ENCODE measurements around the gene HELZ. TPM values are rescaled to one million over a fixed set of nuclear protein-coding genes. Genes with fewer than 3 reads are reported as not detected.

The HELZ gene
- total RNA-seq, 1 donor from 2014 or later = 14.8 TPM

DNA sequence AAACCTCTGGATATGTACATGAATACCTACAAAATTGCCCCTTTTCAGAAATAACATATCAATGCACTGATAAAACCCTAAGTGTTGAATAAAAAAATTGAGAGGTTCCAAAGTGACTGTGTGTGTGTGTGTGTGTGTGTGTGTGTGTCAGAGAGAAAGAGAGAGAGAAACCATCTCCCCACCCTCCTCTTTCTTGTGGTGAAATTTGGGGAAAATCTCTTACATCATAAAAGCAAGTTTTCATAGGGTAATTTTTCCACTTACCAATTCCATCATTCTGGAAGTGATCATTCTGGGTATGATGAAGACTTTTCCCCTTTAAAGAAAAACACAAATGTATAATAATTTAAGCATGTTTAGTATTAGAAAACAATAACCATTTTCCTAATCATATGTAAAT, 121.3 kb downstream of the HELZ start:
- TF ChIP-seq, protein P1, sequence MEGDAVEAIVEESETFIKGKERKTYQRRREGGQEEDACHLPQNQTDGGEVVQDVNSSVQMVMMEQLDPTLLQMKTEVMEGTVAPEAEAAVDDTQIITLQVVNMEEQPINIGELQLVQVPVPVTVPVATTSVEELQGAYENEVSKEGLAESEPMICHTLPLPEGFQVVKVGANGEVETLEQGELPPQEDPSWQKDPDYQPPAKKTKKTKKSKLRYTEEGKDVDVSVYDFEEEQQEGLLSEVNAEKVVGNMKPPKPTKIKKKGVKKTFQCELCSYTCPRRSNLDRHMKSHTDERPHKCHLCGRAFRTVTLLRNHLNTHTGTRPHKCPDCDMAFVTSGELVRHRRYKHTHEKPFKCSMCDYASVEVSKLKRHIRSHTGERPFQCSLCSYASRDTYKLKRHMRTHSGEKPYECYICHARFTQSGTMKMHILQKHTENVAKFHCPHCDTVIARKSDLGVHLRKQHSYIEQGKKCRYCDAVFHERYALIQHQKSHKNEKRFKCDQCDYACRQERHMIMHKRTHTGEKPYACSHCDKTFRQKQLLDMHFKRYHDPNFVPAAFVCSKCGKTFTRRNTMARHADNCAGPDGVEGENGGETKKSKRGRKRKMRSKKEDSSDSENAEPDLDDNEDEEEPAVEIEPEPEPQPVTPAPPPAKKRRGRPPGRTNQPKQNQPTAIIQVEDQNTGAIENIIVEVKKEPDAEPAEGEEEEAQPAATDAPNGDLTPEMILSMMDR (IDR thresholded peaks at IDR 0.05; ENCODE audit: insufficient read depth, low read length, poor library complexity, severe bottlenecking) = no peak
- no peaks in the 10 kb centered on the region for H3K36me3 ChIP-seq (ENCODE audit: control insufficient read depth, insufficient read depth, low read length)
- DNase-seq (ENCODE audit: low read depth) = no peak
- no peak overlapping the region for H3K4me3 ChIP-seq (ENCODE audit: low read depth, low read length)
- H3K27me3 ChIP-seq (ENCODE audit: control insufficient read depth, insufficient read depth, low read length) = no peaks in the 10 kb centered on the region

DNA sequence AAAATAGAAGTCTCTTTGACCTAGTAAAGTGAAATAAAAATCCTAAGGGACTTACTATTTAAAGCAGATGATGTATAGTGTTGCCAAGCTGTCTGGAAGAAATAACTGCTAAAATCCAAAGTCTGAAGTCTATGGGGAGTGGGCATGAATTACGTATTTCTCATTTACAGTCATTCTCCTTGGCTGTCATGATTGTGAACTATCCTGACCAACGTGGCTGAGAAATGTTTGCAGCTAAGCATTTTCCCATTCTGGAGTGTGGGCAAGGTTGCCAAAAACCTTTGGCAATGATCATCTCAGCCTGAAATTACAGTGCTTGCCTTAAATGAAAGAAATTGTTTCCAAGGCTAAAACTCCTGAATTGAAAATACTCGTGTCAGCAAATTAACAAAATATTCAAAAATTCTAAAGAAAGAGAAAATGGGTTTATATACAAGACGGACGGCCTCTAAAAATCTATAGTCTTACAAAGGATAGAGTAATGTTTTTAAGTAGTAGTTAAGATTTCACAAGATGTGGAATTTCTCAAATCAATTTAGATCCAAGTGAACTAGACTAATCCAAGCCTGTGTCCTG, 123.6 kb downstream of the HELZ start:
- TF ChIP-seq, protein P1 (IDR thresholded peaks at IDR 0.05; ENCODE audit: insufficient read depth, low read length, poor library complexity, severe bottlenecking) = no peak
- DNase-seq (ENCODE audit: low read depth) = no peak
- Histone ChIP-seq H3K4me3 (ENCODE audit: low read depth, low read length) (no peak overlapping the region), H3K36me3 (ENCODE audit: control insufficient read depth, insufficient read depth, low read length) (no peaks in the 10 kb centered on the region), H3K27me3 (ENCODE audit: control insufficient read depth, insufficient read depth, low read length) (no peaks in the 10 kb centered on the region)

DNA sequence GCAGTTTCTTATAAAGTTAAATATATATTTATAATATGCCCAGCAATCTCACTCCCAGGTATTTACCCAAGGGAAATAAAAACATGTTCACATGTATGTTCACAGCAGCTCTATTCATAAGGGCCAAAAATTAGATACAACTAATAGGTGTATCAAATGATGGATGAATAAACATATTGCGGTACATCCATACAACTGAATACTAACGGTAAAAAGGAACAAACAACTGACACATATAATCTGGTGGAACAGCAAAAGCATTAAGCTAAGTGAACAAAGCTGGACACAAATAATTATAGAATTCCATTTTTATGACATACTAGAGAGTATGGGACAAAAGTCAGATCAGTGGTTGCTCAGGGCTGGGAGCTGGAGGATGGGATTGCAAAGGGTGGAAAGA, 125.9 kb downstream of the HELZ start:
- Histone ChIP-seq H3K36me3 (ENCODE audit: control insufficient read depth, insufficient read depth, low read length) (no peaks in the 10 kb centered on the region), H3K4me3 (ENCODE audit: low read depth, low read length) (no peak overlapping the region), H3K27me3 (ENCODE audit: control insufficient read depth, insufficient read depth, low read length) (no peaks in the 10 kb centered on the region)
- TF ChIP-seq, protein P1 (IDR thresholded peaks at IDR 0.05; ENCODE audit: insufficient read depth, low read length, poor library complexity, severe bottlenecking) = no peak
- no peak for DNase-seq (ENCODE audit: low read depth)

DNA sequence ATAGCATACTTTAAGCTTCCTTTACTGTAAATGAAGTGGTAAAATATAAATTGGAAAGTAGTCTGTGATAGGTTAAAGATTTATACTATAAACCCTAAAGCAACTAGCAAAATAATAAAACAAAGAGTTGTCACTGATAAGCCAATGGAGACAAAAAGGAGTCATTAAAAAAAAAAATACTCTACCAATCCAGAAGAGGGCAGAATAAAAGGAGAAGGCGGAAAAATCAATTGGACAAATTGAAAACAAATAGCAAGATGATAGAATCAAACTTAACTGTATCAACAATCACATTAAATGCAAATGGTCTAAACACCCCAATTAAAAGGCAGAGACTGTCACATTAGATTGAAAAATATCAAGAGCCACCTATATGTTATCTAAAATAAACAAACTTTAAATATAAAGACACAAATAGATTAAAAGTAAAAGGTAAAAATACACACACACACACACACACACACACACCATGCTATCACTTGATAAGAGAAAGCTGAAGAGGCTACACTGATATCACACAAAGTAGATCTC, 128.9 kb downstream of the HELZ start:
- no peaks in the 10 kb centered on the region for H3K27me3 ChIP-seq (ENCODE audit: control insufficient read depth, insufficient read depth, low read length)
- TF ChIP-seq, protein P1 (IDR thresholded peaks at IDR 0.05; ENCODE audit: insufficient read depth, low read length, poor library complexity, severe bottlenecking) = no peak
- DNase-seq (ENCODE audit: low read depth) = no peak
- no peaks in the 10 kb centered on the region for H3K36me3 ChIP-seq (ENCODE audit: control insufficient read depth, insufficient read depth, low read length)
- H3K4me3 ChIP-seq (ENCODE audit: low read depth, low read length) = no peak overlapping the region

DNA sequence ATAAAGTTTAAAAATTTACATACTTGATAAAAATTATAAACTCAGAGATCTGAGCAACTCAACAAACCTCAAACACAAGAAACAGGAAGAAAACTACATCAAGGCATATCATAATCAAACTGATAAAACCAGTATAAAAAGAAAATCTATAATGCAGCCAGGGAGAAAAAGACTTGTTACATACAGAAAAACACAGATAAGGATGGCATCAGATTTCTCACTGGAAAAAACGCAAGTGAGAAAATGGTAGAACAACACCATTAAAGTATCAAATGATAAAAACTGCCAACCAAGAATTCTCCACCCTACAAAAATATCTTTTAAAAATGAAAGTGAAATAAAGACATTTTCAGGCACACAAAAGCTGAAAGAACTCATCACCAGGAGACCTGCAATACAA, 129.6 kb downstream of the HELZ start:
- H3K4me3 ChIP-seq (ENCODE audit: low read depth, low read length) = no peak overlapping the region
- TF ChIP-seq, protein P1 (IDR thresholded peaks at IDR 0.05; ENCODE audit: insufficient read depth, low read length, poor library complexity, severe bottlenecking) = no peak
- no peaks in the 10 kb centered on the region for H3K27me3 ChIP-seq (ENCODE audit: control insufficient read depth, insufficient read depth, low read length)
- no peaks in the 10 kb centered on the region for H3K36me3 ChIP-seq (ENCODE audit: control insufficient read depth, insufficient read depth, low read length)
- DNase-seq (ENCODE audit: low read depth) = no peak

DNA sequence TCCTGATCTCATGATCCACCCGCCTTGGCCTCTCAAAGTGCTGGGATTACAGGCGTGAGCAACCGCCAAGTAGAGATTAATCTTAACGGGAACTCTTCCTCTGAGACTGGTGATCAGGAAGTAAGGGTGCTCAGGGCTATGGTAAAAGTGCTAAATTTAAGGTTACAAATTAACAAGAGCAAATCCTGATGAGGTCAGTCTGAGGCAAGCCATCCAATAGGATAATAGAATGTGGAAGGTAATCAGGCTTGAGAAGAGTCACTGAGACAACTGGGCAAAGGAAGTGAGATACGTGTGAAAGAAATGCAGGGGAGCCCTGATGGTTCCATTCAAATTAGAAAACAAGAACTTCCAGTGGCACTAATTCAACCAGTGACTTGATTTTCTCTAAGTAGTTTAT, 131.5 kb downstream of the HELZ start:
- no peak overlapping the region for H3K4me3 ChIP-seq (ENCODE audit: low read depth, low read length)
- H3K27me3 ChIP-seq (ENCODE audit: control insufficient read depth, insufficient read depth, low read length) = no peaks in the 10 kb centered on the region
- TF ChIP-seq, protein P1 (IDR thresholded peaks at IDR 0.05; ENCODE audit: insufficient read depth, low read length, poor library complexity, severe bottlenecking) = no peak
- DNase-seq (ENCODE audit: low read depth) = no peak
- no peaks in the 10 kb centered on the region for H3K36me3 ChIP-seq (ENCODE audit: control insufficient read depth, insufficient read depth, low read length)
